HG03558 (cell line): ENCODE results near the gene WNK1.
"Not testable (repeated sequence)": the region's sequence is repeated elsewhere in the genome, so short reads cannot be mapped to it uniquely, and the experiment has no call there.

Source experiments
- ATAC-seq: cut with Tn5 transposase; IDR thresholded peaks from one replicate; pipeline ENCODE4 v1.9.1; 2021; ENCODE audit warnings: moderate number of reproducible peaks; ENCODE audit not compliant: unreplicated experiment; ENCODE audit errors: extremely low read depth

WNK1 gene

GRCh38 chr12:739349-739748 lies 13.0 kb upstream of the WNK1 start:
- no peak for ATAC-seq

GRCh38 chr12:740921-741320 lies 11.5 kb upstream of the WNK1 start:
- ATAC-seq, result no peak

GRCh38 chr12:749751-750270 lies 2.6 kb upstream of the WNK1 start:
- no peak for ATAC-seq

DNA sequence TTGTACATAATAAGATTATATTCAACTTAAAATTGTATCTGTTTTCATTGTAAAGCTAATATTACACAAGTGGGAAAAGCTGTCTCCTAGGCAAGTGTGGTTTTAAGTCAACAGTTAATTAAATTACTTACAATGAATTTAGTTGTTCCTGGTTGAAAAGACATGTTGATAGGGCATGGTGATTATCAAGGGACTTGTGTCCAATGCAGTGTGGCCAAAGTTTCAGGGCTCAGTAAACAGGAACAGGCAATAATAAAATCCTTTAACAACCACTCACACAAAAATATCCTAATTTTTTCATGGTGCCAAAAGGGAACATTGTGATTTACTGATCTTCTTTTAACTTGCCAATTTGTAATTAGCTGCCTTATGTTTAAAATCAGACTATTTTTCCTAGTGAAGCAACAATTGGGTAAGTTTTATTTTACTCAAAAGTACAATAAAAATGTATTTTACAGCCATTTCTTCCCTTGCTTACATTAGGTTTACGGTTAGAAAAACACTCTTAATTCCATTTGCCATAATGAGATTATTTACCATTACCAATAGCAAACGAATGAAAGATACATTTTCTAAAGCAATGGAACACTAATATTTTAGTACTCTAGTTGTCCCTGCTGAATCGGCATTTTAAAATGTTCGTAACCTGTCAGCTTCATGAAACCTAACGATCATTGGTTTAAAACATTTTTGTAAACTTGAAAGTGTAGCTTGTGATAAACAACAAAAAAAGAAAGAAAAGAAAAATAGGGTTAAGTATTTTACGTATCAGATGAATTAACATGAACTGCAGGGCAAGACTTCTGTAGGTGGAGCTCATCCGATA lies 1.8 kb upstream of the WNK1 start:
- ATAC-seq, result no peak

- ATAC-seq, result no peak
These were observed 984 bp upstream of the WNK1 start for GRCh38 chr12:751192-751998.

DNA sequence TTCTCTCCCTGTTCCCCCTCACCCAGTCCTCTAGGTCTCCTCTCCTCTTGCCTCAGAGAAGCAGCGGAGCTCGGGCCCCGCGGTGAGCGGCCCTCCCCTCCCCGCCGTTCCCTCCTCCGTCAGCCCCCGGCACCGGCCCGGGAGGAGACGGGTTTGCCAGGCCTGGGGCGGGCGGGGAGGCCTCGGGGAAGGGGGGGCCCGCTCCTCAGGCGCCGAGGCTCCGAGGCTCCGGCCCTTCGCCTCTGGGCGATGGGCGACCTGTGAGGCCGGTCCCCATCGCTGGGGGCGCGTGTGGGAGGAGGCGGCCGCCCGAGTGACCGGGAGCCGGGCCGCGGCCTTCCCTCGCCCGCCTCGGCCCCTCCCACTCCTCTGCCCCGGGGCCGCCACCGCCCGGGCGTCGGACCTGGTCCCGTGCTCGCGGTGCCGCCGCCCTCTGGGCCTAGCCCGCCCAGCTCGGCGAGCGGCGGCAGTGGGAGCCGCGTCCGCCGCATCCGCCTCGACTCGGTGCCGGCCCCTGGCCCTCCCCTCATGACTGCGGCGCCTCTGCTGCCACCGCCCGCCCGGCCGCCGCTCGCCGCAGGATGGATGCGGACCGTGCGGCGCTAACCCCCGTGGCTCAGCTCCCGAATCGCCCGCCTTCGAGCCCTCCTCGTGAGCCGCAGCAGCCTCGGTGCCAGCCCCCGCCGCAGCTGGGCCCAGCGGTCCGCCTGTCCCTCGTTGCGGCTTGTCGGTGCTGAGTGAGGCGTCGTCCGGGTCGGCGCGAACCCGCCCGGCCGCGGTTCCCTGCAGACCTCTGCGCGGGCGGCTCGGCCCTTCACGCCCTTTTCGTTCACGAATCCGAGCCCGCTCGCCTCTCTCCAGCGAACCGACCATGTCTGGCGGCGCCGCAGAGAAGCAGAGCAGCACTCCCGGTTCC lies 574 bp downstream of the WNK1 start:
- ATAC-seq, result no peak

- no peak for ATAC-seq
These were observed 1.5 kb downstream of the WNK1 start for GRCh38 chr12:753611-754472.

GRCh38 chr12:754473-754820 lies 2.1 kb downstream of the WNK1 start:
- ATAC-seq, result no peak

DNA sequence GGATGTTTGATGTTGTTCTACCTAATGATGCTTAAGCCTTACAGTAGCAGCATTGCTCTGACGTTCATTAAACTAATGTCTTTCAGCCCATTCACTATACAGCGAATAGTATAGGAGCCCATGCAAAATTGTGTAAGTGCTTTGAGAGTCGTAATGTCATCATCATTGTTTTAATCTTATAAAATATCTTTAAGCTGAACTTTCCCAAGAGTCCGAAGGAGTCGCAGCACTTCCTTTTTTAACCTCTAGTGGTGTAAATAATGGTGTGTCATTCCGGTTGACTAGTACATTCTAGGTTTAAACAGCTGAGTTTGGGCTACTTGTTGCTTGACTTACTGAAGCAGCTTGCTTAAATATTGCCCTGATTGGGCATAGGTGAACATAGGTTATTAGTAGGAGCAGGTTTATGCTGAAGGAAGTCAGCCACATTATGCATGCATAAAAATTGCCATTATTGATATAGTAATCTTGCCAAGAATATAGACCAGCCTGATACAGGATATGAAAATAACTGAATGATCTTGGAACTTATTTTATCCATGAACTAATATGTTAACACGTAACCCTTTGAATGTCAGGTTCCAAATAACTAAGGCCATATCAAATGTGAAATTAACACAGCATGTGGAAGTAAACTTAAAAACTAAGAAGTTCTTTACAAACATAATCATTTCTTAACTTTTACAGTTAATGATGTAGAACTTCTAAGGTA lies 2.6 kb downstream of the WNK1 start:
- ATAC-seq, result no peak

- ATAC-seq, result no peak
These were observed 7.2 kb downstream of the WNK1 start for GRCh38 chr12:759628-760027.

DNA sequence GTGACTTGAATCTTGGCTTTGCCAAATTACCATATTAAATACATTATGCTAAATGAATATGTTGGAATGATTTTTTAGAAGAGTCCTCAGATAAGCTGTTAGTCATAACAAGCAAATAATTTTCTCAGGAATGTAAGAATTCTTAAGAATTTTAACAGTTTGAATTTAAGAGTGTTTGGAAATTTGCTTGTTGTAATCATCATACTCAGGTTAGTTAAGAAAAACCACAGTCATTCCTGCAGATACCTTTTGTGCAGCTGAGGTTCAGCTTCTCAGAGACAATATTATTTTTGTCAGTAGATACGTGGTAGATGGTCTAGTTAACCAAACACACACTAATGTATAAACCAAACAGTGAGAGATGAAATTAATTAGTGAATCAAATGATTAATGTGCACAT lies 8.9 kb downstream of the WNK1 start:
- no peak for ATAC-seq

DNA sequence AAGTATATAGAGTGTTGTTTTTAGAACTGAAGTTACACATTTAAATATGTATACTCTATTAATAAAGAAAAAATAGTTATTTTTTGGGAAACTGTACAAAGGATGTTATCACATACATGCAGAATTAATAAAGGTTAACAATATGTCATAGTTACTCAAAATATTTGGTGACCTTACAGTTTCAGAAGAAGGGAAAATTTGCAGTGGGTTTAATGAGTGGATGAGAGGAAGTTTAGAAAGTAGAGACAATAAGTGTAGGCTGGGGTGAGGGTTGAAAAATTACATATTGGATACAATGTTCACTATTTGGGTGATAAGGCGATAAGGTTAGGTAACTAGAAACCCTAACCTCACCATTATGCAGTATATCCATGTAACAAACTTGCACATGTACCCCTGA lies 13.5 kb downstream of the WNK1 start:
- no peak for ATAC-seq

DNA sequence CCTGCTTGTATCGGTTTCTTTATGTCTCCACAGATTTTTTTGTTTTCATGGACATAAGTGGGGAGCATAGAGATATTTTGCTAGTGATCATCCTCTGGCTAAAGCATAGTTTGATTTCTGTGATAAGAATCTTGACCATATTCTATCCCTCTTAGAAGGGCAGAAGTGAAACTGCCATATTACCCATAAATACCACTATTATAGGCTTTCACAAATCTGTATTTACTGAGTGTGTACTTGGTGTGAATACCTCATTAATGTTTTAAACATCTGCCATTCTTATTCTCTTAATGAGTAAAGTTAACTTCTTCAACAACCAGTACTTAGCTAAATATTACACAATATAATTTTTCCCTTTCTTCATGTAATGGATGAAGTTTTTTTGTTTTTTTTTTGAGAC lies 16.1 kb downstream of the WNK1 start:
- no peak for ATAC-seq

- ATAC-seq, result no peak
These were observed 18.1 kb downstream of the WNK1 start for GRCh38 chr12:770479-770878.

DNA sequence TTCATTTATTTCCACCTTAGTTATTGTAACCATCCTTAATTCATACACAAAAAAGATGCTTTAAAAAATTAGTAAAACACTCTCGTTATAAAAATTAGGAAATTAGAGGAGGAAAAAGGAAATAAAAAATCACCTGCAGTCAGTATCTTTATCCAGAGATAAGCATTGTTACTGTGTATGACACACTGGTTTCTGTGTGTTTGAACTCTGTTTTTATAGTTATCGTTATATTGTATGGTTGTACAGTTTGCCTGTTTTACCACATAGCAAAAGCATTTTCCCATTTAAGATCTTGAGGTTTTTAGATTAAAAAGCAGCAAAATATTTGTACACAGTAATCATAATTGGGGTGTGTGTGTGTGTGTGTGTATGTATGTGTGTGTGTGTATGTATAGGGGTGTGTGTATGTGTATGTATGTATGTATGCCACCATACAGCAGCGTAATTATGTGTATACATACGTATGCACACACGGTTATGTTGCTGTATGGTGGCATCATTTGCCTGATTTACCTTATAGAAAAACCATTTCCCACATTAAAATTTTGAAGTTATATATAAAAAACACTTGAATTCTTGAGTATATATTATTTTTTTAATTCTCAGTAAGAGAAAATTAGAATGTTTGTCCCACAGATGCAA lies 19.8 kb downstream of the WNK1 start:
- no peak for ATAC-seq

- ATAC-seq, result no peak
These were observed 21.8 kb downstream of the WNK1 start for GRCh38 chr12:774051-774614.

DNA sequence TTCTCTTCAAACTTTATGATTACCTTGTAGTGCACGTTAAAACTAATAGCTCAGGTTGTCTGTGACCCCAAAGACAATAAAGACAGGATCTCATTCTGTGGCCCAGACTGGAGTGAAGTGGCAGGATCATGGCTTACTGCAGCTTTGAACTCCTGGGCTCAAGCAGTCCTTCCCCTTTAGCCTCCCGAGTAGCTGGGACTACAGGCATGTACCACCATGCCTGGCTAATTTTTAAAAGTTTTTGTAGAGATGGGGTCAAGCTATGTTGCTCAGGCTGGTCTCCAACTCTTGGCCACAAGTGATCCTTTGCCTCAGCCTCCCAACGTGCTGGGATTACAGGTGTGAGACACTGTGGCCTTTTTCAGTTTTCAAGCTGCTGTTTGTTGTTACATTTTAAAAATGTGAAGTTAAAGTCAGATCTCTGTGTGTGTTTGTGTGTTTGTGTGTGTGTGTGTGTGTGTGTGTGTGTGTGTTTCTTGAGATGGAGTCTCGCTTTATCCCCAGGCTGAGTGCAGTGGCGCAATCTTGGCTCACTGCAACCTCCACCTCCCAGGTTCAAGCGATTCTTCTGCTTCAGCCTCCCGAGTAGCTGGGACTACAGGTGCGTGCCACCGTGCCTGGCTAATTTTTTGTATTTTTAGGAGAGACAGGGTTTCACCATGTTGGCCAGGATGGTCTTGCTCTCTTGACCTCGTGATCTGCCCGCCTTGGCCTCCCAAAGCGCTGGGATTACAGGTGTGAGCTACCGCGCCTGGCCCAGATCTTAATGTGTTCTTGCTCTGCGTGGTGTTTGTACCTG lies 23.8 kb downstream of the WNK1 start:
- ATAC-seq, result not testable (repeated sequence)
